Breast epithelium (tissue), 4 donors: ENCODE data around the gene OR2T4. TPM values are rescaled to one million over a fixed set of nuclear protein-coding genes. Genes with fewer than 3 reads are reported as not detected.

Experiments
- DNase-seq, 2 donors: peaks; one replicate each; pipeline ENCODE4 v3.0.0-alpha.2; 2019; ENCODE audit warnings: low spot score in 2 of 2
- H3K27ac ChIP-seq, 2 donors: fragments of 200-600 bp; sonication (generic) in 1 of 2; one replicate each; pipeline ENCODE4 v1.5.1; 2016 to 2019; ENCODE audit warnings: mild to moderate bottlenecking in 1 of 2
- H3K27me3 ChIP-seq, 2 donors: fragments of 200-600 bp; sonication (generic) in 1 of 2; one replicate each; pipeline versions ENCODE4 v1.5.1 to v1.6.0; 2017 to 2019; ENCODE audit warnings: control low read depth in 1 of 2, mild to moderate bottlenecking in 1 of 2
- H3K36me3 ChIP-seq: fragments of 200-600 bp; one replicate; pipeline ENCODE4 v1.5.1; 2019
- H3K4me1 ChIP-seq, 2 donors: fragments of 200-600 bp; sonication (generic); one replicate each; pipeline ENCODE4 v1.5.1; 2016 to 2019; ENCODE audit warnings: control low read depth in 1 of 2
- H3K4me3 ChIP-seq, 3 donors: fragments of 200-600 bp; sonication (generic); 1 replicate in 2 of 3; 2 replicates in 1 of 3; pipeline ENCODE4 v1.5.1; 2016 to 2019; ENCODE audit warnings: mild to moderate bottlenecking in 3 of 3, moderate library complexity in 2 of 3
- H3K9me3 ChIP-seq, 2 donors: fragments of 200-600 bp; sonication (generic) in 1 of 2; one replicate each; pipeline ENCODE4 v1.5.1; 2016 to 2019; ENCODE audit warnings: control low read depth in 1 of 2
- CTCF ChIP-seq, 3 donors: fragments of 450-650 bp; IDR thresholded peaks; one replicate each; pipeline ENCODE4 v1.5.1; 2016 to 2017; ENCODE audit warnings: antibody characterized with exemption in 3 of 3, mild to moderate bottlenecking in 3 of 3, moderate library complexity in 3 of 3
- POLR2A ChIP-seq: fragments of 450-650 bp; IDR thresholded peaks from one replicate; pipeline ENCODE4 v1.6.1; 2016; ENCODE audit warnings: antibody characterized with exemption, mild to moderate bottlenecking, moderate library complexity
- POLR2AphosphoS5 ChIP-seq, 3 donors: sonication (generic); formaldehyde crosslinking; IDR thresholded peaks; one replicate each; pipeline ENCODE4 v1.6.1; 2017; ENCODE audit warnings: antibody characterized with exemption in 3 of 3
- intact Hi-C: fragments of 100-400 bp; cut with DNase I; formaldehyde crosslinking; loops from one replicate; pipeline ENCODE4 v1.15.1; 2023; ENCODE audit warnings: low total_unique reads
- total RNA-seq, 3 donors: library from RNA; depleted of rRNA; stranded (reverse); fragments of >200 nt; gene quantifications; one replicate each; pipeline ENCODE4 v1.1.0, GENCODE V29; 2016

The OR2T4 gene
- total RNA-seq, 3 donors from 2014 or later: not detected

- intact Hi-C loops: no loop called here
- TF ChIP-seq POLR2AphosphoS5 (IDR thresholded peaks at IDR 0.05) (no peak), CTCF (IDR thresholded peaks at IDR 0.05) (no peak), POLR2A (no peak)
- Histone ChIP-seq H3K4me1 (no peaks in the 10 kb centered on the region), H3K36me3 (no peaks in the 10 kb centered on the region), H3K27me3 (no peaks in the 10 kb centered on the region), H3K9me3 (peaks cover 0 to 4% of the 10 kb centered on the region in 2 donors), H3K27ac (no peak overlapping the region), H3K4me3 (no peak overlapping the region)
- no peak for DNase-seq
Measured at GRCh38 chr1:248404024-248404423, 42.6 kb downstream of the OR2T4 start.

- no peak for DNase-seq
- Histone ChIP-seq H3K36me3 (no peaks in the 10 kb centered on the region), H3K27me3 (no peaks in the 10 kb centered on the region), H3K27ac (no peak overlapping the region), H3K4me1 (no peaks in the 10 kb centered on the region), H3K9me3 (peaks cover 0 to 16% of the 10 kb centered on the region in 2 donors), H3K4me3 (no peak overlapping the region)
- intact Hi-C loops: no loop called here
- no peak for TF ChIP-seq POLR2AphosphoS5 (IDR thresholded peaks at IDR 0.05)
- no peak for TF ChIP-seq CTCF (IDR thresholded peaks at IDR 0.05)
- TF ChIP-seq POLR2A: no peak
Measured at GRCh38 chr1:248406721-248407692, 45.5 kb downstream of the OR2T4 start.

Other genes with a start within 250 kb of the OR2T4 start
- gene OR2M5, start 216.5 kb upstream of the OR2T4 start, total RNA-seq: not detected
- gene OR2M2, start 186.8 kb upstream of the OR2T4 start, total RNA-seq: not detected
- under 1 TPM in 2 of 3 donors, not detected in 1; under 0.01 to 0.29 TPM for gene OR2M3, start 164.4 kb upstream of the OR2T4 start, total RNA-seq
- gene OR2M4, start 130.2 kb upstream of the OR2T4 start, total RNA-seq: under 1 TPM in 2 of 3 donors, not detected in 1; under 0.01 to 0.29 TPM
- not detected for gene OR2T33, start 83.7 kb upstream of the OR2T4 start, total RNA-seq
- gene OR2T12, start 58.2 kb upstream of the OR2T4 start, total RNA-seq: not detected
- gene OR2M7, start 37.1 kb upstream of the OR2T4 start, total RNA-seq: not detected
- gene OR14C36, start 12.9 kb upstream of the OR2T4 start, total RNA-seq: not detected
- gene OR2T6, start 14.1 kb downstream of the OR2T4 start, total RNA-seq: not detected
- gene OR2T1, start 41.4 kb downstream of the OR2T4 start, total RNA-seq: not detected
- not detected for gene OR2T2, start 84.0 kb downstream of the OR2T4 start, total RNA-seq
- gene OR2T3, start 111.7 kb downstream of the OR2T4 start, total RNA-seq: not detected
- gene OR2T5, start 126.9 kb downstream of the OR2T4 start, total RNA-seq: not detected
- gene OR2G6, start 146.4 kb downstream of the OR2T4 start, total RNA-seq: not detected
- gene OR2T29, start 201.1 kb downstream of the OR2T4 start, total RNA-seq: not detected
- gene OR2T34, start 213.1 kb downstream of the OR2T4 start, total RNA-seq: not detected
- gene OR2T10, start 236.0 kb downstream of the OR2T4 start, total RNA-seq: not detected